Measurements from ENCODE around the gene TPPP2.

- TF ChIP-seq EZH2phosphoT487 (IDR thresholded peaks at IDR 0.05; ENCODE audit: insufficient read depth, low read depth) (no peak), EZH2 (IDR thresholded peaks at IDR 0.05; ENCODE audit: insufficient read depth, poor library complexity, severe bottlenecking) (no peak)
Measured at GRCh38 chr14:21022686-21023085, 7.3 kb upstream of the TPPP2 start.

All from GM23248 (cell line).